ENCODE results near the gene ROR1.

ROR1 gene

DNA sequence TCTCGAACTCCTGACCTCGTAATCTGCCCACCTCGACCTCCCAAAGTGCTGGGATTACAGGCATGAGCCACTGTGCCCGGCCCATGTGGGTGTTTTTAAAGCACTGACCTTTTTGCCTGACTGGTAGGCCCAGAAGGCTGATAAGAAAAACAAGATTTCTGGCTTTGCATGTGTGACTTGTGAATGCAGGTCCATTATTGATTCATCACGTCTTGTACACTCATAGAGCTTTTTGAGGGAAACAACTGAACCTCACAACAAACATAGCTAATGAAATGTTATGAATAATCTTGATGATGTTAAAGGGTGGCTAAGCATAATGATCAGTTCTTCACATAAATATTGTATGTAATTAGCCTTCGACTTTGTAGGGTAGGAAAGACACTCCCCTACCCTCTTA is 288.7 kb downstream of the ROR1 start:
- no peak for TF ChIP-seq SIN3A (IDR thresholded peaks at IDR 0.05; ENCODE audit: borderline replicate concordance, insufficient read depth, low read length)
- TF ChIP-seq, protein P1, sequence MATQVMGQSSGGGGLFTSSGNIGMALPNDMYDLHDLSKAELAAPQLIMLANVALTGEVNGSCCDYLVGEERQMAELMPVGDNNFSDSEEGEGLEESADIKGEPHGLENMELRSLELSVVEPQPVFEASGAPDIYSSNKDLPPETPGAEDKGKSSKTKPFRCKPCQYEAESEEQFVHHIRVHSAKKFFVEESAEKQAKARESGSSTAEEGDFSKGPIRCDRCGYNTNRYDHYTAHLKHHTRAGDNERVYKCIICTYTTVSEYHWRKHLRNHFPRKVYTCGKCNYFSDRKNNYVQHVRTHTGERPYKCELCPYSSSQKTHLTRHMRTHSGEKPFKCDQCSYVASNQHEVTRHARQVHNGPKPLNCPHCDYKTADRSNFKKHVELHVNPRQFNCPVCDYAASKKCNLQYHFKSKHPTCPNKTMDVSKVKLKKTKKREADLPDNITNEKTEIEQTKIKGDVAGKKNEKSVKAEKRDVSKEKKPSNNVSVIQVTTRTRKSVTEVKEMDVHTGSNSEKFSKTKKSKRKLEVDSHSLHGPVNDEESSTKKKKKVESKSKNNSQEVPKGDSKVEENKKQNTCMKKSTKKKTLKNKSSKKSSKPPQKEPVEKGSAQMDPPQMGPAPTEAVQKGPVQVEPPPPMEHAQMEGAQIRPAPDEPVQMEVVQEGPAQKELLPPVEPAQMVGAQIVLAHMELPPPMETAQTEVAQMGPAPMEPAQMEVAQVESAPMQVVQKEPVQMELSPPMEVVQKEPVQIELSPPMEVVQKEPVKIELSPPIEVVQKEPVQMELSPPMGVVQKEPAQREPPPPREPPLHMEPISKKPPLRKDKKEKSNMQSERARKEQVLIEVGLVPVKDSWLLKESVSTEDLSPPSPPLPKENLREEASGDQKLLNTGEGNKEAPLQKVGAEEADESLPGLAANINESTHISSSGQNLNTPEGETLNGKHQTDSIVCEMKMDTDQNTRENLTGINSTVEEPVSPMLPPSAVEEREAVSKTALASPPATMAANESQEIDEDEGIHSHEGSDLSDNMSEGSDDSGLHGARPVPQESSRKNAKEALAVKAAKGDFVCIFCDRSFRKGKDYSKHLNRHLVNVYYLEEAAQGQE (IDR thresholded peaks at IDR 0.05; ENCODE audit: insufficient read depth in 1 of 2, low read depth in 2 of 2, low read length in 2 of 2): no peak
- no peak for TF ChIP-seq FOXP2 (optimal IDR thresholded peaks at IDR 0.05; ENCODE audit: borderline replicate concordance, extremely low read depth, extremely low read length, insufficient read depth)
- TF ChIP-seq TAF1 (IDR thresholded peaks at IDR 0.05; ENCODE audit: borderline replicate concordance, insufficient read depth, low read length): no peak
- no peak for TF ChIP-seq POLR2AphosphoS5 (IDR thresholded peaks at IDR 0.05; ENCODE audit: low read depth, low read length)

DNA sequence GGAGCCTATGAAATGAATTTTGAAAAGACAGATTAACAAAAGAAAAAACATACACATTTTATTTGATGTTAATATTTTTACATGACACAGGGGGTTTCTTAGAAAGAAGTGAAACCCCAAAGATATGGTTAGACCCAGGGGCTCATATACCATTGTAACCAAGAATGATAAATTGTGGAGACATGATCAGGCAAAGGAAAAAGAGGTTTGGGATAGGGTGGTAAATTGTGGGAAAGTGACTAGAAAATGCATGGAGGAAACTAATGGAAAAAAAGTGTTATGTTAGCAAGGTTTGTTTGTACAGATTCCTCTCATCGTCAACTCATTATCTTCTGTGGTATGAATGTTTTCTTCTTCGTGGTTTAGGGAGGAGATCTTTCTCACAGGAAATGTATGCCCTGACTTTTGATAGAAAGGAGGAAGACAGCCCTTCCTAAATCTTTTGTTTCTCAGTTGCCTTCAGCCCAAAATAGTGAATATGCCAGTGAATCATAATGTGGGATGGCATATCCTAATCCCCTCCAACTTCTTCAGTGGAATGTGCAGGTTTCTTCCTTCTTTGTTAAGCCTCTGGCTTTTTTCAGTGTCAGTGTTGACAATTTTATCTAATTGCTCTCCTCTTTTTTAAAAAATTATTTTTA is 289.2 kb downstream of the ROR1 start:
- no peak for TF ChIP-seq TAF1 (IDR thresholded peaks at IDR 0.05; ENCODE audit: borderline replicate concordance, insufficient read depth, low read length)
- TF ChIP-seq SIN3A (IDR thresholded peaks at IDR 0.05; ENCODE audit: borderline replicate concordance, insufficient read depth, low read length): no peak
- TF ChIP-seq POLR2AphosphoS5 (IDR thresholded peaks at IDR 0.05; ENCODE audit: low read depth, low read length): no peak
- TF ChIP-seq FOXP2 (optimal IDR thresholded peaks at IDR 0.05; ENCODE audit: borderline replicate concordance, extremely low read depth, extremely low read length, insufficient read depth): no peak
- TF ChIP-seq, protein P1 (IDR thresholded peaks at IDR 0.05; ENCODE audit: insufficient read depth in 1 of 2, low read depth in 2 of 2, low read length in 2 of 2): no peak

DNA sequence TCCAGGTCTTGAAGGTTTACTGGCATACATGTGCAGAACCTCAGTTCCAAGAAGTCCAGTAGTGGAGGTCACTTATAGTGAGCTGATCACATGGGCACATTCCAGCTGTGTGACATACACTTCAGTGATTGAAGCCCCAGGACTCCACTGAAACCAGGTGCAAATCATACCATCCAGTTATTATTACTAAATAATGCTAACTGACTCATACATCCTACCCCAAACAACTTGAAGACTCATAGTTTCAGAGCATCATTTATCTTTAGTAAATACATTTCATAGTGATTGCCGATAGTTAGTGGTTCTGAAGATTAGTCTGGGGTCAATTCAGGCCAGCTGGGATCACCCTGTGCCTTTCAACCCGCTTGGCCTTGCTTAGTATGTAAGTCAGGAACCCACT is 291.8 kb downstream of the ROR1 start:
- TF ChIP-seq TAF1 (IDR thresholded peaks at IDR 0.05; ENCODE audit: borderline replicate concordance, insufficient read depth, low read length) (no peak), SIN3A (IDR thresholded peaks at IDR 0.05; ENCODE audit: borderline replicate concordance, insufficient read depth, low read length) (no peak), FOXP2 (optimal IDR thresholded peaks at IDR 0.05; ENCODE audit: borderline replicate concordance, extremely low read depth, extremely low read length, insufficient read depth) (no peak), POLR2AphosphoS5 (IDR thresholded peaks at IDR 0.05; ENCODE audit: low read depth, low read length) (no peak)
- TF ChIP-seq, protein P1 (IDR thresholded peaks at IDR 0.05; ENCODE audit: insufficient read depth in 1 of 2, low read depth in 2 of 2, low read length in 2 of 2): no peak

DNA sequence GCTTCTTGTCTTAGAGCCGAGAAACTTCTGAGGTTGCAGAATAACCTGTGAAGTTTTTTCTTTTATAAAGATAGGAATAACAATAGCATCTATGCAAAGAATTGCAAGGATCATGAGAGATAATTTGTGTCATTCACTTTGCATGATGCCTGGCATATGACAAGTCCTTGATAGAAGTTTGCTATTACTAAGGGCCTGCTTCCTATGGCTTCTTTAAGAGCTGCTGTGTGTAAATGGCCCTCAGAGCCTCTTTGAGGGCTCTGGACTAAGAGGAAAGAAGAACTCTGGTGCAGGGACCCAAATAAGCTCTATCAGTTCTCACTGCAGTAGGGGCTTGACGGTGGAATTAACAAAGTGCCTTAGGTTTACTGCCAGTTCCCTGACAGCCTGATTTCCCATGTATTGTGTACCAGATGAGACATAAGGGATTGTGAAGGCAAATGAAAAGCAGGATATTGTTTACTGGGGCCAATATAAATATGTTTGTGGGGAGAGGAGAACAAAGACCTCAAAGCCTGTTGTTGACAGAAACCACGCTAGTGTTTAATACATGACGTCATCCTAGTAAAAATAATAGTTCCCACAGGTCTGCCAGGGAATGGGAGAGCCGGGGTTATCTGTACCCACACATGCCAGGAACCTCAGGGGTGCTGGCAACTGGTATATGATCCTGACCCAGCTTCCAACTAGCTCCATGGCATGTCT is 298.4 kb downstream of the ROR1 start:
- TF ChIP-seq SIN3A (IDR thresholded peaks at IDR 0.05; ENCODE audit: borderline replicate concordance, insufficient read depth, low read length): no peak
- no peak for TF ChIP-seq TAF1 (IDR thresholded peaks at IDR 0.05; ENCODE audit: borderline replicate concordance, insufficient read depth, low read length)
- no peak for TF ChIP-seq FOXP2 (optimal IDR thresholded peaks at IDR 0.05; ENCODE audit: borderline replicate concordance, extremely low read depth, extremely low read length, insufficient read depth)
- TF ChIP-seq, protein P1 (IDR thresholded peaks at IDR 0.05; ENCODE audit: insufficient read depth in 1 of 2, low read depth in 2 of 2, low read length in 2 of 2): no peak
- TF ChIP-seq POLR2AphosphoS5 (IDR thresholded peaks at IDR 0.05; ENCODE audit: low read depth, low read length): no peak
